ENCODE data around the gene AZU1. TPM values are rescaled to one million over a fixed set of nuclear protein-coding genes. Genes with fewer than 3 reads are reported as not detected.
A peak's percentile ranks its signal among the peaks of the same experiment; 100 is the strongest.
"Not testable (repeated sequence)": the region's sequence is repeated elsewhere in the genome, so short reads cannot be mapped to it uniquely, and the experiment has no call there.

AZU1 gene
- total RNA-seq, 1 donor from 2014 or later, result not detected

GRCh38 chr19:821231-821824 is 6.3 kb upstream of the AZU1 start:
- DNase-seq (no peak), ATAC-seq (no peak)
- intact Hi-C loops (cut with micrococcal nuclease), result no loop called here

GRCh38 chr19:821825-822503 is 5.7 kb upstream of the AZU1 start, which contains the start of gene PLPPR3:
Gene PLPPR3, minus strand, starts transcription at chr19:821955. Its CDS starts 396 bp downstream, at chr19:821559.
- DNase-seq, result no peak
- intact Hi-C loops (cut with micrococcal nuclease), result no loop called here
- ATAC-seq, result no peak

GRCh38 chr19:823565-824121 is 4.0 kb upstream of the AZU1 start:
- ATAC-seq (no peak), DNase-seq (no peak)
- intact Hi-C loops (cut with micrococcal nuclease), result no loop called here

DNA sequence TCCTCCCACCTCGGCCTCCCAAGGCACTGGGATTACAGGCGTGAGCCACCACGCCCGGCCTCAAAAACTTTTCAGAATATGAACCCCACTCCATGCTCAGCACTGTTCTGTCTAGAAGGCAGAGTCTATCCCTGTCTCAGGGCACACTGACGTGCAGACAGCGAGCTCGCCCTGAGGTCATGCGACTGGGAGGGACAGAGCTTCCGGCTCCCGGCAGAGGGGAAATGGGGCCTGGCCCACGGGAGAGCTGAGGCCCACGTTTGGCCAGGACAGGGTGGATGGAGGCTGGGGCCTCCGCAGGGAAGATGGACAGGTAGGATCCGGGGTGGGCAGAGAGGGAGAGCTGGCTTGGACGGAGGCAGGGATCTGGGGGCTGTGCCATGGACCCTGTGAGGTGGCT is 2.8 kb upstream of the AZU1 start:
- intact Hi-C loops (cut with micrococcal nuclease), result no loop called here
- DNase-seq, result no peak

GRCh38 chr19:825897-826644 is 1.6 kb upstream of the AZU1 start:
- DNase-seq, result no peak
- no peak for ATAC-seq
- intact Hi-C loops (cut with micrococcal nuclease), result no loop called here

More for the DNA sequence above, 2.8 kb upstream of the AZU1 start:
- ATAC-seq, result no peak

- ATAC-seq (no peak), DNase-seq (no peak)
- intact Hi-C loops (cut with micrococcal nuclease), result no loop called here
These were observed 325 bp upstream of the AZU1 start for GRCh38 chr19:827314-827709.

DNA sequence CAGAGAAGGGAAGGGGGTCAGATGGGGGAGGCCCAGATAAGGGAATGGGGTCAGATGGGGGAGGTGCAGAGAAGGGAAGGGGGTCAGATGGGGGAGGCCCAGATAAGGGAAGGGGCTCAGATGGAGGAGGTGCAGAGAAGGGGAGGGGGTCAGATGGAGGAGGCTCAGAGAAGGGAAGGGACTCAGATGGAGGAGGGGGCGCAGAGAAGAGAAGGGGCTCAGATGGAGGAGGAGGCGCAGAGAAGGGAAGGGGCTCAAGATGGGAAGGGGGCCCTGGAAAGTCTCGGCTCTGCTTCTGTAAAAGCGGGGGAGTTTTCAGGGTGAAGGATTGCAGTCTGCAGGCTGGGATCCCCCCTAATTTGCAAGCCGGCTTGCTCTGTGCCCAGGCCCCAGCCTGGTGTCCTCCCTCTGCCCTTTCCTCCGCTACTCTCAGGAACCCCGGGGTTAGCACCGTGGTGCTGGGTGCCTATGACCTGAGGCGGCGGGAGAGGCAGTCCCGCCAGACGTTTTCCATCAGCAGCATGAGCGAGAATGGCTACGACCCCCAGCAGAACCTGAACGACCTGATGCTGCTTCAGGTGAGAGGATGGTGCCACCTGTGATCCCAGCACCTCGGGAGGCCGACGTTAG is 1.6 kb downstream of the AZU1 start:
- ATAC-seq (no peak), DNase-seq (no peak)
- intact Hi-C loops (cut with micrococcal nuclease), result no loop called here

DNA sequence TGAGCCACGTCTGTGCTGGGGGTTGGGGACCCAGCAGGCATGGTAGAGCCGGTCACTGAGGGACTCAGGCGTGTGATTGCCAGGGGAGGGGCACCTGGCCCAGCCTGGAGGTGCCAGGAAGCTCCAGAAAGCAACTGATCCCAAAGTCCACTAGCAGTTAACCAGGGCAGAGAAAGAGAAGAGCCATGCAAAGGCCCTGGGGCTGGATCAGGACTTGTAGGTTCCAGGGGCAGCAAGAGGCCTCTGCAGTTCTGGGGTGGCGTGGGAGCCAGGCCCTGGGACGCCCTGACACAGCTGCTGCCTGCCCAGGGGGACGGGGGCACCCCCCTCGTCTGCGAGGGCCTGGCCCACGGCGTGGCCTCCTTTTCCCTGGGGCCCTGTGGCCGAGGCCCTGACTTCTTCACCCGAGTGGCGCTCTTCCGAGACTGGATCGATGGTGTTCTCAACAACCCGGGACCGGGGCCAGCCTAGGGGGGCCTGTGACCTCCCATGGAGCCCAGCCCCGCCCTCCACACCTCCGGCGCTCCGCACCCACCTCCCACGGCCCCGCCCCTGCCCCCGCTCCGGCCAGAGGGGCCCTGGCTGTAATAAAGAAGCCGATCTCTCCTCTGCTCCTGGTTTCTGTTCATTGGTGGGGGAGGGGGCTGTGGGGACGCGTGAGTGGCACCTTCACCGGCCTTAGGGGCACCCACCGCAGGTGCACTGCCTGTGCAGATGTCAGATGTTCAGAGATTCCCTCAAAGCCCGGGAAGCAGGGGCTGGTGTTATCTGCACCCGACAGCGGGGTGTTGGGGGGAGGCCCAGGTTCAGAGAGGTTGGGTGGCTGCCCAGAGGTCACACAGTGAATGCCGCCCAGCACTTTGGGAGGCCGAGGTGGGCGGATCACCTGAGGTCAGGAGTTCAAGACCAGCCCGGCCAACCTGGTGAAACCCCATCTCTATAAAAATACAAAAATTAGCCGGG is 4.1 kb downstream of the AZU1 start:
- ATAC-seq, result no peak
- intact Hi-C loops (cut with micrococcal nuclease), result no loop called here
- no peak for DNase-seq

- intact Hi-C loops (cut with micrococcal nuclease), result no loop called here
- ATAC-seq (no peak), DNase-seq (no peak)
These were observed 6.6 kb downstream of the AZU1 start for GRCh38 chr19:834216-834615.

- DNase-seq, result no peak
- ATAC-seq, result no peak
- intact Hi-C loops (cut with micrococcal nuclease), result no loop called here
These were observed 7.7 kb downstream of the AZU1 start for GRCh38 chr19:835210-835810.

- DNase-seq (no peak), ATAC-seq (no peak)
- intact Hi-C loops (cut with micrococcal nuclease), result no loop called here
These were observed 13.0 kb downstream of the AZU1 start, which contains the start of gene PRTN3 for GRCh38 chr19:840519-841206. Gene PRTN3, plus strand, starts transcription at chr19:840999. Its CDS starts 10 bp downstream, at chr19:841009.

DNA sequence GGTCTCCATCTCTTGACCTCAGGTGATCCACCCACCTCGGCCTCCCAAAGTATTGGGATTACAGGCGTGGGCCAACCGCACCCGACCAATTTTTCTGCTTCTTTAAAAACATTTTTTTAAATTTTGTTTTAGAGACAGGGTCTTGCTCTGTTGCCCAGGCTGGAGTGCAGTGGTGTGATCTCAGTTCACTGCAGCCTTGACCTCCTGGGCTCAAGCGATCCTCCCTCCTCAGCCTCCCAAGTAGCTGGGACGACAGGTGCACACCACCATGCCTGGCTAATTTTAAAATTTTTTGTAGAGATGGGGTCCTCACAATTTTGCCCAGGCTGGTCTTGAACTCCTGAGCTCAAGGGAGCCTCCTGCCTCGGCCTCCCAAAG is 15.2 kb downstream of the AZU1 start:
- intact Hi-C loops (cut with micrococcal nuclease); ATAC-seq; DNase-seq: not testable (repeated sequence)

GRCh38 chr19:843180-843835 is 15.7 kb downstream of the AZU1 start:
- intact Hi-C loops (cut with micrococcal nuclease), result no loop called here
- DNase-seq (peak; percentile 67), ATAC-seq (peak; percentile 49)

- intact Hi-C loops (cut with micrococcal nuclease), result no loop called here
- ATAC-seq, result no peak
- no peak for DNase-seq
These were observed 16.4 kb downstream of the AZU1 start for GRCh38 chr19:843836-844545.

GRCh38 chr19:844546-844971 is 16.9 kb downstream of the AZU1 start:
- intact Hi-C loops (cut with micrococcal nuclease), result no loop called here
- DNase-seq (no peak), ATAC-seq (no peak)

Measured in left ventricle myocardium superior (tissue), 1 donor.